Activated CD8-positive, alpha-beta T cell treated with anti-CD3 and anti-CD28 coated beads for 36 hours (primary cell): ENCODE results near the gene NOL4L. TPM values are rescaled to one million over a fixed set of nuclear protein-coding genes. Genes with fewer than 3 reads are reported as not detected.

Experiments
- ATAC-seq: fragments of 200-7000 bp; cut with Tn5 transposase; one replicate; pipeline ENCODE4 v1.10.0; 2021; ENCODE audit warnings: mild to moderate bottlenecking, moderate library complexity
- CTCF ChIA-PET: fragments of 350-600 bp; sonication (Branson Sonifier 250); formaldehyde crosslinking; loops from one replicate; lab custom pipeline; 2021; ENCODE audit warnings: antibody characterized with exemption; lab: Charles Lee
- POLR2A ChIA-PET: fragments of 350-600 bp; sonication (Branson Sonifier 250); formaldehyde crosslinking; loops from one replicate; lab custom pipeline; 2021; ENCODE audit warnings: antibody characterized with exemption; lab: Charles Lee
- DNase-seq: peaks from one replicate; pipeline ENCODE4 v3.0.0-alpha.2; 2020
- H3K27ac Mint-ChIP-seq: one replicate; pipeline ENCODE4 v1.8.0; 2021; ENCODE audit warnings: mild to moderate bottlenecking, mixed read lengths
- H3K27me3 Mint-ChIP-seq: one replicate; pipeline ENCODE4 v1.8.0; 2021; ENCODE audit warnings: mixed read lengths
- H3K36me3 Mint-ChIP-seq: one replicate; pipeline ENCODE4 v1.8.0; 2021; ENCODE audit warnings: low read depth, mixed read lengths
- H3K4me1 Mint-ChIP-seq: one replicate; pipeline ENCODE4 v1.8.0; 2021; ENCODE audit warnings: low read depth, mixed read lengths
- H3K4me3 Mint-ChIP-seq: one replicate; pipeline ENCODE4 v1.8.0; 2021; ENCODE audit warnings: mild to moderate bottlenecking, moderate library complexity, mixed read lengths
- H3K9me3 Mint-ChIP-seq: one replicate; pipeline ENCODE4 v1.8.0; 2021; ENCODE audit warnings: mixed read lengths
- intact Hi-C: fragments of 100-400 bp; cut with micrococcal nuclease; formaldehyde crosslinking; loops from one replicate; pipeline ENCODE4 v1.10.0; 2022
- total RNA-seq, 2 experiments: library from RNA; stranded (reverse); gene quantifications; one replicate each; pipeline ENCODE4 v1.2.3, GENCODE V29; 2021
- TF ChIP-seq, protein P1 (sequence below): fragments of 200-600 bp; IDR thresholded peaks from one replicate; pipeline ENCODE4 v1.8.0; 2022; ENCODE audit warnings: antibody characterized with exemption, mild to moderate bottlenecking

NOL4L gene
- total RNA-seq, 2 experiments from 2014 or later, result 23.3 to 23.9 TPM

DNA sequence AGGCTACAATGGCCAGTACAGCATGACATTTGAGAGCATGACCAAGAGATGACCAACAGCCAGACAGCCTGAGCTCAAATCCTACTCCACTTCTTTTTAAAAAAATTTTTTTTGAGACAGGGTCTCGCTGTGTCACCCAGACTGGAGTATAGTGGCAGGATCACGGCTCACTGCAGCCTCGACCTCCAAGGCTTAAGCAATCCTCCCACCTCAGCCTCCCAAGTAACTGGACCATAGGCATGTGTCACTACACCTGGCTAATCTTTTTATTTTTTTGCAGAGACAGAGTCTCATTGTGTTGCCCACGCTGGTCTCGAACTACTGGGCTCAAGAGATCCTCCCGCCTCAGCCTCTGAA, 42.9 kb downstream of the NOL4L start:
- Mint-ChIP-seq H3K27me3 (no peaks in the 10 kb centered on the region), H3K27ac (peak overlapping the region; percentile 60), H3K4me1 (peaks cover 75% of the 10 kb centered on the region), H3K4me3 (no peak overlapping the region), H3K36me3 (peaks cover 10% of the 10 kb centered on the region), H3K9me3 (no peaks in the 10 kb centered on the region)
- TF ChIP-seq, protein P1, sequence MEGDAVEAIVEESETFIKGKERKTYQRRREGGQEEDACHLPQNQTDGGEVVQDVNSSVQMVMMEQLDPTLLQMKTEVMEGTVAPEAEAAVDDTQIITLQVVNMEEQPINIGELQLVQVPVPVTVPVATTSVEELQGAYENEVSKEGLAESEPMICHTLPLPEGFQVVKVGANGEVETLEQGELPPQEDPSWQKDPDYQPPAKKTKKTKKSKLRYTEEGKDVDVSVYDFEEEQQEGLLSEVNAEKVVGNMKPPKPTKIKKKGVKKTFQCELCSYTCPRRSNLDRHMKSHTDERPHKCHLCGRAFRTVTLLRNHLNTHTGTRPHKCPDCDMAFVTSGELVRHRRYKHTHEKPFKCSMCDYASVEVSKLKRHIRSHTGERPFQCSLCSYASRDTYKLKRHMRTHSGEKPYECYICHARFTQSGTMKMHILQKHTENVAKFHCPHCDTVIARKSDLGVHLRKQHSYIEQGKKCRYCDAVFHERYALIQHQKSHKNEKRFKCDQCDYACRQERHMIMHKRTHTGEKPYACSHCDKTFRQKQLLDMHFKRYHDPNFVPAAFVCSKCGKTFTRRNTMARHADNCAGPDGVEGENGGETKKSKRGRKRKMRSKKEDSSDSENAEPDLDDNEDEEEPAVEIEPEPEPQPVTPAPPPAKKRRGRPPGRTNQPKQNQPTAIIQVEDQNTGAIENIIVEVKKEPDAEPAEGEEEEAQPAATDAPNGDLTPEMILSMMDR, result no peak
- ATAC-seq, result no peak
- intact Hi-C loops, result loop anchor here (5.0 kb wide), 1 partner anchor 35 kb away; no protein-coding TSS in a partner anchor
- no peak for DNase-seq
- CTCF ChIA-PET, result interaction anchor here (0.7 to 4.7 kb wide), 4 partner anchors 8 to 21 kb away, joined by 3 to 22 read pairs (median 4); no protein-coding TSS in a partner anchor
- POLR2A ChIA-PET, result interaction anchor here (1.0 to 7.3 kb wide), 5 partner anchors 13 to 44 kb away, joined by 3 to 90 read pairs (median 4); no protein-coding TSS in a partner anchor

DNA sequence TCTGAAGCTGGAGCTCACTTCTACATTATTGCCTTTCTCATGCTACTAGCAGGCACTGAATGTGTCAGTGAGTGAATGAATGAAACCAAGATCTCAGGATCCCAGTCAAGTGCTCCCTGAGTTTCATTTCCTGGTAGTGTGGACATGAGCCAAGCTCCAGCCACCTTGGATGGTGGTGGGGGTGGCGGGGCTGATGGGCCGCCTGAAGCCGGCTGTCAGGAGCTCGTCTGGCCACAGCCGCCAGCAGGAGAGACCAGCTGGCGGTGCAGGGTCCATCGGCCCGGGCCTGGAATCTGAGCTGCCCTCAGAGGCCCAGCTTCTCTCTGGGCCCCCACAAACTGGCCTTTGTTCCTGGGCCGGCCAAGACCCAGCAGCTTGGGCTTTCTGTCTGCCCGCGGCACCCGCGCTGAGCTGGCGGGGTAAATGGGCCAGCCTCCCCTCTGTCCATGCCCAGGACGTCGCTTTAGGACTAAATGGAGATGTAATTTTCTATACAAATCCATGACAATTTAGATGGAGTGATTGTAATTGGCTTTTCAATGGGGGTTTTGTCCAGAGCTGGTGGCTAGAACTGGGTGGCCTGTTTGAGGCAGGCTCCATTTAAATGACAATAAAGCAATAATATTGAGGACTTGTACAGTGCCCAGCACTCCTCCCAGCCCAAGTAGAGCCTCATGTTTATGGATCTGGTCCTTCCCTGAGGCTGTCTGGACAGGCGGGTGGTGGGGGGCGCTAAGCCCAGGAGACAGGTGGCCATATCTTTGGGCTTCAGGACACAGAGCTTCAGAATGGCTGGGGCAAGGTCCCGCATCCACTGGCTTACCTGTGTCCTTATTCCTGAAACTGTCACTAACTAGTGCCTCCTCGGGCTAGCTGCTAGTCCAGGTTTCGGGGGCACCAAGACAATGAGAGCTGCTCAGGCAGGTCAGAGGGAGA, 43.5 kb downstream of the NOL4L start:
- ATAC-seq, result no peak
- CTCF ChIA-PET, result interaction anchor here (0.9 to 4.7 kb wide), 4 partner anchors 9 to 111 kb away, joined by 3 to 24 read pairs (median 13); no protein-coding TSS in a partner anchor
- no peaks in the 10 kb centered on the region for H3K9me3 Mint-ChIP-seq

DNA sequence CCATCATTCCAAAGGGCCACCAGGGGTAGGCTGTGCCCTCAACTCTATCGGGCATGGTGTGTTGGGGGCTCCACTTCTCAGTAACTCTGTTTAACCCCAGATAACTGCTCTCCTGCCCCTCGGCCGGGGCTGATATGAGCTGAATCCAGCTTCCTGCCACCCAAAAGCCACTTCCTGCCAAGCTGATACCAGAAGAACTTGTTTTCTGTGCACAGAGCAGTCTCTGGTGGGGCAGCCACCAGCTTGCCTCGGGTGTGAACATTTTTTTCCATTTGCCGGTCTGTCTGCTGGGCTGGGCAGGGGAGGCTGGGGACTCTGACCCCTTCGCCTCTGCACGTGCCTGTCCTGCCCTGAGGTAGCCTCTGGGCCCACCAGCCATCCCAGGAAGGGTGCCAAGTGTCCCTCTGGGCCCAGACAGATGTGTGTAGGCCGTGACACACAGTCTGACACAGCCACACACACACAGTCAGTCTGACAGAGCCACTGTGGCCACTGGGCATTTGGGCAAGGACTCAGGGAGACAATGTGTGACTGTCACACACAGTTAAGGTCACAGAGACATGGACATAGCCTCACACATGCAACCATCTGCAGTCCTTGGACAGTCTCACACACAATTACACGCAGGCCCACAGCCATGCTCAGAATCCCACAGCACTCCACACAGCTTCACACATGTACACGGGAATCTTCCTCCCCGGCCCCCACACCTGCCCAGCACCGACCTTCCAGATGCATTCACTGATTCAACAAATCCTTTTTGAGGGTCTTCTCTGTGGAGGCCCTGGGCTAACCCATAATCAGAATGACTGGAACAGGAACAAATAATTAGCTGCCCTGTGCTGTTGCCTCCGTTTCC, 45.1 kb downstream of the NOL4L start:
- TF ChIP-seq, protein P1, result no peak
- Mint-ChIP-seq H3K4me1 (peaks cover 74% of the 10 kb centered on the region), H3K9me3 (no peaks in the 10 kb centered on the region), H3K36me3 (peaks cover 12% of the 10 kb centered on the region), H3K27me3 (no peaks in the 10 kb centered on the region), H3K4me3 (peak overlapping the region; percentile 67), H3K27ac (peak overlapping the region; percentile 98)
- ChIA-PET POLR2A (interaction anchor here (0.9 to 7.3 kb wide), 14 partner anchors 13 to 134 kb away, joined by 3 to 90 read pairs (median 6); partner anchors contain the start of gene C20orf203), CTCF (interaction anchor here (0.8 to 4.7 kb wide), 8 partner anchors 10 to 113 kb away, joined by 3 to 24 read pairs (median 6); no protein-coding TSS in a partner anchor)
- intact Hi-C loops, result loop anchor here (5.0 kb wide), 1 partner anchor 37 kb away; no protein-coding TSS in a partner anchor
- peak; percentile 54 for ATAC-seq
- DNase-seq, result peak; percentile 91

More for the DNA sequence above, 43.5 kb downstream of the NOL4L start:
- POLR2A ChIA-PET, result interaction anchor here (1.2 to 7.3 kb wide), 6 partner anchors 14 to 41 kb away, joined by 3 to 90 read pairs (median 4); no protein-coding TSS in a partner anchor
- TF ChIP-seq, protein P1, result no peak
- peak overlapping the region; percentile 98 for H3K27ac Mint-ChIP-seq
- no peak for DNase-seq
- intact Hi-C loops, result loop anchor here (5.0 kb wide), 1 partner anchor 36 kb away; no protein-coding TSS in a partner anchor
- H3K4me1 Mint-ChIP-seq, result peaks cover 71% of the 10 kb centered on the region
- no peak overlapping the region for H3K4me3 Mint-ChIP-seq
- no peaks in the 10 kb centered on the region for H3K27me3 Mint-ChIP-seq
- H3K36me3 Mint-ChIP-seq, result peaks cover 12% of the 10 kb centered on the region

DNA sequence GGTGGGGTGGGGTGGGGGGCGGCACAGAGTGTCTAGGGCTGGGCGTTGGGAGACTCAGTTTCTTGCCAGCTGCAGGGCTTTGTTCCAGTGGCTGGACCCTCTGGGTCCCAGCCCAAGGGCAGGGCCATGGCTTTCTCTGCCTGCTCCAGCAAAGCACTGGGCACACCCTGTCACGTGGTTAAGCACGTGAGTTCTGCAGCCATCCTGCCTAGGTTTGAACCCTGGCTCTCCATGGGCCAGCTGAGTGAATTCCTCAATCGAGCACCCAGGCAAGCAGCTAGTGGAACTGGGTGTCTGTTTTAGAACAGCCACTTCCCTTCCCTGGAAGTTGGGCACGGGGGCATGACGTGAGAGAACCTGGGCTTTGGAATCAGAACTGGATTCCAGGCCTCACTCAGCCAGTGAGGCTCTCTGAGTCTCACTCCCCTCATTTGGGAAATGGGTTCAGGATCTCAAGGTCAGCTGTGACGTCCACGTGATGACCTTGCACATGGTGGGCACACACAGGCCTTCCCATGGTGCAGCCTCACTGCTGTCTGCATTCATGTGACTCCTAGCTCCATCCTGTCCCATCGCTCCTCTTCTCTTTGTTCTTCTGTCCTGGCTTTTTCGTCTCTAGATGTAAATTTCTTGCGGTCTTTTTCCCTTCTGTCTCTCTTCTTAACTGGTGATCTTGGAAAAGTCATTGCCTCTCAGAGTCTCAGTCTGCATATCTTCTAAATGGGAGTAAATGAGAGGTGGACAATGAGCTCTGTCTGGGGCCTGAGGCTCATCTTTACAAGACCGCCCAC, 45.9 kb downstream of the NOL4L start:
- ChIA-PET POLR2A (interaction anchor here (0.9 to 7.3 kb wide), 14 partner anchors 12 to 114 kb away, joined by 3 to 90 read pairs (median 6); no protein-coding TSS in a partner anchor), CTCF (interaction anchor here (0.6 to 4.7 kb wide), 9 partner anchors 9 to 114 kb away, joined by 3 to 24 read pairs (median 6); no protein-coding TSS in a partner anchor)
- peak; percentile 53 for DNase-seq

More for the DNA sequence above, 45.9 kb downstream of the NOL4L start:
- no peaks in the 10 kb centered on the region for H3K27me3 Mint-ChIP-seq
- H3K9me3 Mint-ChIP-seq, result no peaks in the 10 kb centered on the region
- peak overlapping the region; percentile 67 for H3K4me3 Mint-ChIP-seq
- ATAC-seq, result no peak
- peaks cover 12% of the 10 kb centered on the region for H3K36me3 Mint-ChIP-seq
- peak overlapping the region; percentile 98 for H3K27ac Mint-ChIP-seq
- intact Hi-C loops, result no loop called here
- H3K4me1 Mint-ChIP-seq, result peaks cover 76% of the 10 kb centered on the region
- TF ChIP-seq, protein P1, result no peak
